ENCODE results near the gene MIA2. TPM values are rescaled to one million over a fixed set of nuclear protein-coding genes. Genes with fewer than 3 reads are reported as not detected.
A peak's percentile ranks its signal among the peaks of the same experiment; 100 is the strongest.

The MIA2 gene
- total RNA-seq, 1 donor from 2014 or later, result 41.2 TPM

DNA sequence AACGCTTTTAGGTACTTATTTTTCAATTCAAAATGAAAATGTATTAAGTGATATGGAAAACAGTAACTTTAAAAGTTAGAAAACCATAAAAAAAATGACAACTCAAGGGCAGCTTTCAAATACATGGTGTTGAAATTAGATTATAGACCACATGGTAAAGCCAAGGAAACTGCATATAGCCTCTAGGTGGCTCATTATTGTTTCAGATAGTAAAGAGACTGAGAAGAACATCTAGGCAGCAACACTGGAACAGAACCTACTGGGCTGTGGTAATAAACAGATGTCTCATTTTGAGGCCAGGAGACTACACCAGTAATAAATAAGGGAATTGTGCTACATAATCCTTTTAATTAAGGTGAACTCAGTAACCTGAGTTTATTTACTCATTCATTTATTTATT, 185.6 kb downstream of the MIA2 start:
- Histone ChIP-seq H3K27me3 (ENCODE audit: control insufficient read depth, insufficient read depth, low read length) (no peaks in the 10 kb centered on the region), H3K36me3 (ENCODE audit: control insufficient read depth, insufficient read depth, low read length) (no peaks in the 10 kb centered on the region), H3K4me3 (ENCODE audit: low read depth, low read length) (no peak overlapping the region)
- TF ChIP-seq, protein P1, sequence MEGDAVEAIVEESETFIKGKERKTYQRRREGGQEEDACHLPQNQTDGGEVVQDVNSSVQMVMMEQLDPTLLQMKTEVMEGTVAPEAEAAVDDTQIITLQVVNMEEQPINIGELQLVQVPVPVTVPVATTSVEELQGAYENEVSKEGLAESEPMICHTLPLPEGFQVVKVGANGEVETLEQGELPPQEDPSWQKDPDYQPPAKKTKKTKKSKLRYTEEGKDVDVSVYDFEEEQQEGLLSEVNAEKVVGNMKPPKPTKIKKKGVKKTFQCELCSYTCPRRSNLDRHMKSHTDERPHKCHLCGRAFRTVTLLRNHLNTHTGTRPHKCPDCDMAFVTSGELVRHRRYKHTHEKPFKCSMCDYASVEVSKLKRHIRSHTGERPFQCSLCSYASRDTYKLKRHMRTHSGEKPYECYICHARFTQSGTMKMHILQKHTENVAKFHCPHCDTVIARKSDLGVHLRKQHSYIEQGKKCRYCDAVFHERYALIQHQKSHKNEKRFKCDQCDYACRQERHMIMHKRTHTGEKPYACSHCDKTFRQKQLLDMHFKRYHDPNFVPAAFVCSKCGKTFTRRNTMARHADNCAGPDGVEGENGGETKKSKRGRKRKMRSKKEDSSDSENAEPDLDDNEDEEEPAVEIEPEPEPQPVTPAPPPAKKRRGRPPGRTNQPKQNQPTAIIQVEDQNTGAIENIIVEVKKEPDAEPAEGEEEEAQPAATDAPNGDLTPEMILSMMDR (IDR thresholded peaks at IDR 0.05; ENCODE audit: insufficient read depth, low read length, poor library complexity, severe bottlenecking), result no peak
- no peak for DNase-seq (ENCODE audit: low read depth)

DNA sequence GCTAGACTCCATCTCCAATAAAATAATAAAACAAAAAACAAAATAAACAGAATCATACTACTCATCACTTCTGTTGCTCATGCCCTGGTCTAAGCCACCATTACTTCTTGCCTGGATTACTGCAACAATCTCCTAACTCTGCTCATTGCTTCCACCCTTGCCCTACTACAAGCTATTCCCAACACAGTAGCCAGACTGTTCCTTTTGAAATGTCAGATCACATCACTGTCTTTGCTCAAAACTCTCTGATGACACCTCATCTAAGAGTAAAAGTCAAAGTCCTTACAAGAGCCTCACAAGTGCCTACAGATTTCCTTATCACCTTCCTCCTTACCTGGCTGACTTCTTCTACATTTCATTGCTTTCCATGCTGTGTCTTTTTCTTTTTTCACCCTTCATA, 188.5 kb downstream of the MIA2 start:
- Histone ChIP-seq H3K36me3 (ENCODE audit: control insufficient read depth, insufficient read depth, low read length) (no peaks in the 10 kb centered on the region), H3K4me3 (ENCODE audit: low read depth, low read length) (no peak overlapping the region), H3K27me3 (ENCODE audit: control insufficient read depth, insufficient read depth, low read length) (no peaks in the 10 kb centered on the region)
- TF ChIP-seq, protein P1 (IDR thresholded peaks at IDR 0.05; ENCODE audit: insufficient read depth, low read length, poor library complexity, severe bottlenecking), result no peak
- DNase-seq (ENCODE audit: low read depth), result no peak

DNA sequence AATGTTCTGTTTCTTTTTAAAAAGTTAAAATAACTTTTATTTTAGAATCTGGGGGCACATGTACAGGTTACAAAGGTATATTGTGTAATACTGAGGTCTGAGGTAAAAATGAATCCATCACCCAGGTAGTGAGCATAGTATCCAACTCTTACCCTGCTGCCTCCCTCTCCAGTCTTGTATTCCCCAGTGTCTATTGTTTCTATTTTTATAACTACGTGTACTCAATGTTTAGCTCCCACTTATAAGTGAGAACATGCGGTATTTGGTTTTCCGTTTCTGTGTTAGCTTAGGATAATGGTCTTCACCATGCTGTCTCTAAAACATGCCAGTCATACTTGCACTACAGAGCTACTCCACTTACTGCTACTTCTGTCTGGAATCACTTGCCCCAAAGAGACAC, 190.1 kb downstream of the MIA2 start:
- DNase-seq (ENCODE audit: low read depth), result no peak
- Histone ChIP-seq H3K27me3 (ENCODE audit: control insufficient read depth, insufficient read depth, low read length) (no peaks in the 10 kb centered on the region), H3K36me3 (ENCODE audit: control insufficient read depth, insufficient read depth, low read length) (no peaks in the 10 kb centered on the region), H3K4me3 (ENCODE audit: low read depth, low read length) (no peak overlapping the region)
- TF ChIP-seq, protein P1 (IDR thresholded peaks at IDR 0.05; ENCODE audit: insufficient read depth, low read length, poor library complexity, severe bottlenecking), result no peak

DNA sequence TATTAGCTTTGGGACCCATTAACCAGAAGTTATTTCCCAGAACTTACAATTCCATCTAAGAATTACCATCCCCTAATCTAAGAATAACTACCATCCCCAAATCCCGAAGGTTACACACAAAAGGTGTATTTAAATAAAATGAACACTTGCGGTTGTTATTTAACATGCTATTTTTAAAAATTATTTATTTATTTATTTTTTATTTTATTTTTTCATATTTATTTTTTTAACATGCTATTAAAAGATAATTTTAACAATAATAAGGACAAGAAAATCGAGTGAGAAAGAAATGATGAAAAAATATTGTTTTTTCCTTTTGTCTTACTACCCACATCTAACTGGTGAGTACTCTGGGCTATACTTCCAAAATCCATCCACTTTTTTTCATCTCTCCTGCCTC, 192.2 kb downstream of the MIA2 start:
- H3K36me3 ChIP-seq (ENCODE audit: control insufficient read depth, insufficient read depth, low read length), result no peaks in the 10 kb centered on the region
- no peak for DNase-seq (ENCODE audit: low read depth)
- H3K27me3 ChIP-seq (ENCODE audit: control insufficient read depth, insufficient read depth, low read length), result no peaks in the 10 kb centered on the region
- no peak overlapping the region for H3K4me3 ChIP-seq (ENCODE audit: low read depth, low read length)
- TF ChIP-seq, protein P1 (IDR thresholded peaks at IDR 0.05; ENCODE audit: insufficient read depth, low read length, poor library complexity, severe bottlenecking), result no peak

DNA sequence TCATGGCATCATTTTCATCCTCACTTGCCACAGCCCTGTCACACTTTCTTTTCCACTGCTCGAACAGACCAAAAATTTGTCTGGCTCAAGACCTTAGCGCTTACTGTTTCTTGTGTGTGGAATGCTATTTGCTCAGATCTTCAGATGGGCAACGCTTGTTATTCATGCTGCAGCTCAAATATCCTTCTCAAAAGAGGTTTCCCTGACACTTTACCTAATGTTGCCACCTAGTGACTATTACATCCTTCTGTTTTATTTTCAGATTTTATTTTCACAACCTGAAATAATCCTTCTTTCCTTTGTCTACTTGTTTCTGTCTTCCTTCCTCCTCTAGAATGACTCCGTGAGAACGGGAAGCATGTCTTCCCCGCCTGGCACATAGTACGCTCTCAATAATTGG, 192.9 kb downstream of the MIA2 start:
- Histone ChIP-seq H3K36me3 (ENCODE audit: control insufficient read depth, insufficient read depth, low read length) (no peaks in the 10 kb centered on the region), H3K4me3 (ENCODE audit: low read depth, low read length) (no peak overlapping the region), H3K27me3 (ENCODE audit: control insufficient read depth, insufficient read depth, low read length) (no peaks in the 10 kb centered on the region)
- peak; percentile 21 for DNase-seq (ENCODE audit: low read depth)
- TF ChIP-seq, protein P1 (IDR thresholded peaks at IDR 0.05; ENCODE audit: insufficient read depth, low read length, poor library complexity, severe bottlenecking), result peak; percentile 17

DNA sequence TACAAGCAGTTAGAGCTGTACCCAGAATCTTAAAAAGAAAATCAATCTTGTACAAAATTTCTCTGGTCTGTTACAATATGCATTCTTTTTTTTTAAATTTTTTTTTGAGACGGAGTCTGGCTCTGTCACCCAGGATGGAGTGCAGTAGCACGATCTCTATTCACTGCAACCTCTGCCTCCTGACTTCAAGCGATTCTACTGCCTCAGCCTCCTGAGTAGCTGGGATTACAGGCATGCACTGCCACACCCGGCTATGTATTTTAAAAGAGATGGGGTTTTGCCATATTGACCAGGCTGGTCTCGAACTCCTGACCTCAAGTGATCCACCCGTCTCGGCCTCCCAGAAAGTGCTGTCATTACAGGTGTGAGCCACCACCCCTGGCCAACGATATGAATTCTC, 194.4 kb downstream of the MIA2 start:
- no peak for DNase-seq (ENCODE audit: low read depth)
- no peaks in the 10 kb centered on the region for H3K27me3 ChIP-seq (ENCODE audit: control insufficient read depth, insufficient read depth, low read length)
- no peak overlapping the region for H3K4me3 ChIP-seq (ENCODE audit: low read depth, low read length)
- no peaks in the 10 kb centered on the region for H3K36me3 ChIP-seq (ENCODE audit: control insufficient read depth, insufficient read depth, low read length)
- TF ChIP-seq, protein P1 (IDR thresholded peaks at IDR 0.05; ENCODE audit: insufficient read depth, low read length, poor library complexity, severe bottlenecking), result no peak
